ENCODE data around the gene FADD. TPM values are rescaled to one million over a fixed set of nuclear protein-coding genes. Genes with fewer than 3 reads are reported as not detected.

Gene FADD, protein sequence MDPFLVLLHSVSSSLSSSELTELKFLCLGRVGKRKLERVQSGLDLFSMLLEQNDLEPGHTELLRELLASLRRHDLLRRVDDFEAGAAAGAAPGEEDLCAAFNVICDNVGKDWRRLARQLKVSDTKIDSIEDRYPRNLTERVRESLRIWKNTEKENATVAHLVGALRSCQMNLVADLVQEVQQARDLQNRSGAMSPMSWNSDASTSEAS
- total RNA-seq: 21.3 TPM
- long read RNA-seq, transcript FADD-201 (2 exons, 1,841 nt): major isoform, 53 of 57 reads
- long read RNA-seq, partial matches to known transcripts: 0 of 57 reads
- long read RNA-seq, other reads (novel, unspliced or antisense): 4 of 57 reads

DNA sequence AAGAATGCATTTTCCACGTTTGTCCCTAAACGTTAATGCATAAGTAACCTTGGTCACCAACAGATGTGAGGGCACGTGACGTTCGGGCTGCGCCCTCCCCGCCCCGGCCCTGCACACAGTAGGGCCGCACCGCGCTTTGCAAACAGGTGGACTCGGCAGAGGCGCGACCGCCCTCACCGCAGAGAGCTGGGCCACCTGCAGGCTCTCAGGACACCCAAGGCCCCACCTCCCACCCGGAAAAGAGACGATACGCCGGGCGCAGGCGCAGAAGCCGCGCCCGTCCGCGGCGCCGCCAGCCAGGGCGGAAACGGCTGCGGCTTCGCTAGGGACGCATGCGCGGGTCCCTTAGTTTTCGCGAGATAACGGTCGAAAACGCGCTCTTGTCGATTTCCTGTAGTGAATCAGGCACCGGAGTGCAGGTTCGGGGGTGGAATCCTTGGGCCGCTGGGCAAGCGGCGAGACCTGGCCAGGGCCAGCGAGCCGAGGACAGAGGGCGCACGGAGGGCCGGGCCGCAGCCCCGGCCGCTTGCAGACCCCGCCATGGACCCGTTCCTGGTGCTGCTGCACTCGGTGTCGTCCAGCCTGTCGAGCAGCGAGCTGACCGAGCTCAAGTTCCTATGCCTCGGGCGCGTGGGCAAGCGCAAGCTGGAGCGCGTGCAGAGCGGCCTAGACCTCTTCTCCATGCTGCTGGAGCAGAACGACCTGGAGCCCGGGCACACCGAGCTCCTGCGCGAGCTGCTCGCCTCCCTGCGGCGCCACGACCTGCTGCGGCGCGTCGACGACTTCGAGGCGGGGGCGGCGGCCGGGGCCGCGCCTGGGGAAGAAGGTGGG, at the start of gene FADD:
FADD (plus strand) TSS at position 377 of the 831 bp plus-strand sequence; CDS start at position 541, 164 bp downstream.
- DNase-seq (peak; percentile 94), ATAC-seq (peak; percentile 88)
- no peaks in the 10 kb centered on the region for H3K27me3 ChIP-seq
- intact Hi-C loops (cut with DNase I): no loop called here
- peak within 1 kb of the TSS; percentile 84 for H3K4me3 ChIP-seq
- peak within 1 kb of the TSS; percentile 93 for H3K27ac ChIP-seq
- H3K4me1 ChIP-seq: peaks cover 16% of the 10 kb centered on the region
- peaks cover 21% of the 10 kb centered on the region for H3K36me3 ChIP-seq
- no peaks in the 10 kb centered on the region for H3K9me3 ChIP-seq
- TF ChIP-seq, protein P1, sequence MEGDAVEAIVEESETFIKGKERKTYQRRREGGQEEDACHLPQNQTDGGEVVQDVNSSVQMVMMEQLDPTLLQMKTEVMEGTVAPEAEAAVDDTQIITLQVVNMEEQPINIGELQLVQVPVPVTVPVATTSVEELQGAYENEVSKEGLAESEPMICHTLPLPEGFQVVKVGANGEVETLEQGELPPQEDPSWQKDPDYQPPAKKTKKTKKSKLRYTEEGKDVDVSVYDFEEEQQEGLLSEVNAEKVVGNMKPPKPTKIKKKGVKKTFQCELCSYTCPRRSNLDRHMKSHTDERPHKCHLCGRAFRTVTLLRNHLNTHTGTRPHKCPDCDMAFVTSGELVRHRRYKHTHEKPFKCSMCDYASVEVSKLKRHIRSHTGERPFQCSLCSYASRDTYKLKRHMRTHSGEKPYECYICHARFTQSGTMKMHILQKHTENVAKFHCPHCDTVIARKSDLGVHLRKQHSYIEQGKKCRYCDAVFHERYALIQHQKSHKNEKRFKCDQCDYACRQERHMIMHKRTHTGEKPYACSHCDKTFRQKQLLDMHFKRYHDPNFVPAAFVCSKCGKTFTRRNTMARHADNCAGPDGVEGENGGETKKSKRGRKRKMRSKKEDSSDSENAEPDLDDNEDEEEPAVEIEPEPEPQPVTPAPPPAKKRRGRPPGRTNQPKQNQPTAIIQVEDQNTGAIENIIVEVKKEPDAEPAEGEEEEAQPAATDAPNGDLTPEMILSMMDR (IDR thresholded peaks at IDR 0.05): no peak

DNA sequence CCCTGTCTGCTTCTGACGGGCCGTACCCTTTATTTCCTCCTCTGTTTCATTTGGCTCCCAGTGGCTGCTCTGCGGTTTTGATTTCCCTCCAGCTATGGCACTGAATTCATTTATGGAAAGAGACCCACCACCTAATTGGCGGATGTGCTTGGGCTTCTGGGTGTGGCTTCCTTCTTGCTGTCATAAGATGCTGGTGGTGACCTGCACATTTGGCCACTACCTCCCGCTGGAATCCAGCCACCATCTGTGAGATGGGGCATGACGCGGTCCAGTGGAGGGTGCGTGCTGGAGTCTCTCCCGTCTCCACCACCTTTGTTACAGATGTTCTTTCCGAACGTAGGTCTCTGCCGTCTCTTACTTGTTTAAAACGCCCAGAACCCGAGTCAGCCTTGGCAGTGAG, 47.7 kb upstream of the FADD start:
- no peak for DNase-seq
- Histone ChIP-seq H3K9me3 (no peaks in the 10 kb centered on the region), H3K27me3 (no peaks in the 10 kb centered on the region), H3K4me3 (no peak overlapping the region), H3K27ac (no peak overlapping the region), H3K36me3 (no peaks in the 10 kb centered on the region), H3K4me1 (no peaks in the 10 kb centered on the region)
- intact Hi-C loops (cut with DNase I): no loop called here
- ATAC-seq: no peak
- TF ChIP-seq, protein P1 (IDR thresholded peaks at IDR 0.05): no peak

DNA sequence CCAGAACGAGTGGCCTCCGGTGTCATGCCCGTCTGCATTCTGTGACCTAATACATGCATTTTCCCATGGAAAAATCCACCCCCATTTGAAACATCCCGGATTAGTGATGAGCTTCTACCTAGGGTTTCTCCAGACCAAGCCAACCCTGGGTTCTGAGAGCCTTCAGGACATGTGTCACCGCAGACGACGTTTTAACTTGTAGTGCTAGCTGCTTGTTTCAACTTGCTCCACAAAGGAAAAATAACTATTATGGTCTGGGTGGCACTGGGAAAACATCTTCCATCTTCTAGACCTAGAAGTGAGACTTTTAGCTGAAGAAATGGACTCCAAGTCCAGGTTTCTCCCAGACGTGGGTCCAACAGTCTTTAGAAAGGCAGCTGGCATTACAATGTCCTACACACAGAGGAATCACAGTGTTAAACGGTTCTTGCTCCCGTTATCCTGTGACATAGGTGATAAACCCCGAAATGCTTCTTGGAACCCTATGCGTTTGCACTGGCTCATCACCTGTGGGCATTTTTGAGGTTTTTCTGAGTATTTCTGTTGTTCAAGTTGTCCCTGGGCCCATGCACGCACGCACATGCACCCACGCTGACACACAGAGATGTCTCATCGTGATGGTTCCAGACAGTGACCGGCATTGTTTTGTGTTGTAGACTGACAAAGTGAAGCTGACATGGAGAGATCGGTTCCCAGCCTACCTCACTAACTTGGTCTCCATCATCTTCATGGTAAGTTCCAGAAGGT, 46.6 kb upstream of the FADD start:
- Histone ChIP-seq H3K4me3 (no peak overlapping the region), H3K36me3 (no peaks in the 10 kb centered on the region), H3K27ac (no peak overlapping the region), H3K4me1 (no peaks in the 10 kb centered on the region), H3K27me3 (no peaks in the 10 kb centered on the region), H3K9me3 (no peaks in the 10 kb centered on the region)
- no peak for ATAC-seq
- TF ChIP-seq, protein P1 (IDR thresholded peaks at IDR 0.05): no peak
- intact Hi-C loops (cut with DNase I): no loop called here
- DNase-seq: no peak

DNA sequence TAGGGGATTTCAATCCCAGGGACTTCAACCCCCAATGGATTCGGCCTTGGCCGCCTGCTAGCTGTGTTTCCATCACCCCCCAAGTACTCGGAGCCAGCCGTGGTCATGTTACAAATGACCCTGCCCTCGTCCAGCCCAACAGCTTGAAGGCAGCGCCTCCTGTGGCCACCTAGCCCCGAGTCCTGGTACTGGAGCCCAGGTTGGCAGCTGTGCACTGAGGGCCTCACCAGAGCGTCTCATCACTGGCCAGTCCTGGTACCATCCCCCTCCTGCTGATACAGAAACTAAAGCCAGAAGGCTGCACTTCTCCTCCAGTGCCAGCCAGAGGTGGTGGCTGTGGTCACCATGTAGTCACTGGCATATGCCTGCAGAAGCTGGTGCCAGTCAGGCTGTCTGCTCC, 44.9 kb upstream of the FADD start:
- intact Hi-C loops (cut with DNase I): no loop called here
- ATAC-seq (no peak), DNase-seq (no peak)
- H3K4me1 ChIP-seq: no peaks in the 10 kb centered on the region
- H3K36me3 ChIP-seq: no peaks in the 10 kb centered on the region
- no peak overlapping the region for H3K4me3 ChIP-seq
- H3K27me3 ChIP-seq: no peaks in the 10 kb centered on the region
- H3K9me3 ChIP-seq: no peaks in the 10 kb centered on the region
- TF ChIP-seq, protein P1 (IDR thresholded peaks at IDR 0.05): no peak
- H3K27ac ChIP-seq: no peak overlapping the region

DNA sequence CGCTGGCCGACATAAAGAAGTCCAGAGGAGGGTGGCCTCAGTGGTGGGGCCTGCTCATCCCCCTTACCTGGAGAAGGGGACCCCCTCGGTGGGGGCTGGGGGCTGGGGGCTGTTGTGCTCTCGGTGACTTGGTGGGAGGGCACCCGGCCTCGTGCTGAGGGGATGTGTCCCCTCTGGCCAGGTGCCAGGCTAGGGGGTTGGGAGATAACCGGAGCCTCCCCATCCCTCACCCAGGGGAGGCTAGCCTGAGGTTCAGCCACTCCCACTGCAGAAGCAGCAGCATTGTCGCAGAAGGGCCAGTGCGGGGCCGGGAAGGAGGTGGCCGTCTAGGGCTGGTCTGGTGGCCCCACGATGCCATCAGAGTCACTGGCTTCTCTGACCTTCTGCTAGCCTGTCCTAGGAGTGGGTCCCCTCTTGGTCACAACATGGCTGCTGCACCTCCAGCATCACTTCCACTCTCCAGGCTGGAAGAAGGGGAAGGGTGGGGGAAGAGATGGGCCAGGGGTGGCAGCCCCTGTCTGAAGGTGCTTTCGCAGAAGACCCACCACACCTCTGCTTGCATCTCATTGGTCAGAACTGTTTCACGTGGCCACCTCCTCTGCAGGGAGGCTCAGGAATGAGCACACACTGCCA, 44.2 kb upstream of the FADD start:
- Histone ChIP-seq H3K36me3 (no peaks in the 10 kb centered on the region), H3K4me1 (no peaks in the 10 kb centered on the region), H3K27ac (no peak overlapping the region), H3K4me3 (no peak overlapping the region), H3K27me3 (no peaks in the 10 kb centered on the region), H3K9me3 (no peaks in the 10 kb centered on the region)
- TF ChIP-seq, protein P1 (IDR thresholded peaks at IDR 0.05): no peak
- intact Hi-C loops (cut with DNase I): no loop called here
- ATAC-seq (no peak), DNase-seq (no peak)

Measured in upper lobe of right lung (tissue), 1 donor.